ENCODE results near the gene PANK4.

- TF ChIP-seq EZH2 (IDR thresholded peaks at IDR 0.05; ENCODE audit: borderline replicate concordance, low read length) (no peak), CTCF (conservative IDR thresholded peaks at IDR 0.05 in 1 of 2, IDR thresholded peaks at IDR 0.05 in 1 of 2; ENCODE audit: extremely low read depth in 1 of 2, insufficient read depth in 1 of 2, low read depth in 1 of 2, low read length in 2 of 2) (no peak)
These were observed 60.1 kb downstream of the PANK4 start for GRCh38 chr1:2466270-2466665.
